ENCODE results near the gene LDLRAP1. TPM values are rescaled to one million over a fixed set of nuclear protein-coding genes. Genes with fewer than 3 reads are reported as not detected.

LDLRAP1 gene
- total RNA-seq, 1 donor from 2014 or later: 8.6 TPM

- no peaks in the 10 kb centered on the region for H3K36me3 Mint-ChIP-seq
- no peak overlapping the region for H3K4me3 Mint-ChIP-seq
- Histone ChIP-seq H3K27ac (no peak overlapping the region), H3K27me3 (peaks cover 68% of the 10 kb centered on the region), H2AFZ (replicated peaks) (no peak overlapping the region), H3K79me2 (ENCODE audit: low read depth) (no peaks in the 10 kb centered on the region), H3K36me3 (no peaks in the 10 kb centered on the region), H3F3A (ENCODE audit: low read depth) (peaks cover 10% of the 10 kb centered on the region), H3K9ac (no peak overlapping the region), H3K9me3 (ENCODE audit: low read depth) (no peaks in the 10 kb centered on the region), H4K20me1 (ENCODE audit: low read depth) (no peaks in the 10 kb centered on the region), H3K4me2 (no peak overlapping the region), H3K4me3 (no peak overlapping the region), H3K4me1 (no peaks in the 10 kb centered on the region)
- peaks cover 9% of the 10 kb centered on the region for H3K4me1 Mint-ChIP-seq
- H3K27me3 Mint-ChIP-seq (ENCODE audit: insufficient read depth, low read depth): peaks cover 26% of the 10 kb centered on the region
- no peak for DNase-seq (ENCODE audit: low spot score)
- H3K9me3 Mint-ChIP-seq: no peaks in the 10 kb centered on the region
- H3K27ac Mint-ChIP-seq: no peak overlapping the region
- no peak for TF ChIP-seq EZH2phosphoT487 (IDR thresholded peaks at IDR 0.05)
- TF ChIP-seq EZH2 (IDR thresholded peaks at IDR 0.05): no peak
- TF ChIP-seq, protein P1, sequence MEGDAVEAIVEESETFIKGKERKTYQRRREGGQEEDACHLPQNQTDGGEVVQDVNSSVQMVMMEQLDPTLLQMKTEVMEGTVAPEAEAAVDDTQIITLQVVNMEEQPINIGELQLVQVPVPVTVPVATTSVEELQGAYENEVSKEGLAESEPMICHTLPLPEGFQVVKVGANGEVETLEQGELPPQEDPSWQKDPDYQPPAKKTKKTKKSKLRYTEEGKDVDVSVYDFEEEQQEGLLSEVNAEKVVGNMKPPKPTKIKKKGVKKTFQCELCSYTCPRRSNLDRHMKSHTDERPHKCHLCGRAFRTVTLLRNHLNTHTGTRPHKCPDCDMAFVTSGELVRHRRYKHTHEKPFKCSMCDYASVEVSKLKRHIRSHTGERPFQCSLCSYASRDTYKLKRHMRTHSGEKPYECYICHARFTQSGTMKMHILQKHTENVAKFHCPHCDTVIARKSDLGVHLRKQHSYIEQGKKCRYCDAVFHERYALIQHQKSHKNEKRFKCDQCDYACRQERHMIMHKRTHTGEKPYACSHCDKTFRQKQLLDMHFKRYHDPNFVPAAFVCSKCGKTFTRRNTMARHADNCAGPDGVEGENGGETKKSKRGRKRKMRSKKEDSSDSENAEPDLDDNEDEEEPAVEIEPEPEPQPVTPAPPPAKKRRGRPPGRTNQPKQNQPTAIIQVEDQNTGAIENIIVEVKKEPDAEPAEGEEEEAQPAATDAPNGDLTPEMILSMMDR (IDR thresholded peaks at IDR 0.05): no peak
Observed at GRCh38 chr1:25611843-25612242, 68.4 kb downstream of the LDLRAP1 start.

DNA sequence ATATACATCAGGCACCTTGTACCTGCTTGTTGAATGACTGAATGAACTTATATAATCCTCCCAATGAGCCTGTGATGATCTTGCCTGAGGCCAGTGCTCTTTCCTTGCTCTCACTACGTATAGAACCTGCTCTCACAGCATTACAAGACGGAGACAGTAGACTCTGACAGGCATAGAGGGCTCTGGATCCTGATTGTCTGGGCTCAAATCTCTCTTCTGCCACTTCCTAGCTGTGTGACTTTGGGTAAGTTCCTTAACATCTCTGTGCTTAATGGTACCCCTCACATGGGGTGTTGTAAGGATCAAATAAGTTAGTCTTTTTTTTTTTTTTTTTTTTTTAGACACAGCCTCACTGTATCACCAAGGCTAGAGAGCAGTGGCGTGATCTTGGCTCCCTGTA lies 69.0 kb downstream of the LDLRAP1 start:
- Histone ChIP-seq H3K27ac (no peak overlapping the region), H3K4me3 (no peak overlapping the region), H4K20me1 (ENCODE audit: low read depth) (no peaks in the 10 kb centered on the region), H3K9ac (no peak overlapping the region), H3K9me3 (ENCODE audit: low read depth) (no peaks in the 10 kb centered on the region), H3K4me1 (no peaks in the 10 kb centered on the region), H3K27me3 (peaks cover 74% of the 10 kb centered on the region), H3F3A (ENCODE audit: low read depth) (peaks cover 10% of the 10 kb centered on the region), H3K4me2 (no peak overlapping the region), H2AFZ (replicated peaks) (no peak overlapping the region), H3K79me2 (ENCODE audit: low read depth) (no peaks in the 10 kb centered on the region), H3K36me3 (no peaks in the 10 kb centered on the region)
- no peak overlapping the region for H3K27ac Mint-ChIP-seq
- H3K9me3 Mint-ChIP-seq: no peaks in the 10 kb centered on the region
- peaks cover 9% of the 10 kb centered on the region for H3K4me1 Mint-ChIP-seq
- peaks cover 26% of the 10 kb centered on the region for H3K27me3 Mint-ChIP-seq (ENCODE audit: insufficient read depth, low read depth)
- no peak for TF ChIP-seq EZH2phosphoT487 (IDR thresholded peaks at IDR 0.05)
- TF ChIP-seq, protein P1 (IDR thresholded peaks at IDR 0.05): no peak
- TF ChIP-seq EZH2 (IDR thresholded peaks at IDR 0.05): no peak
- H3K36me3 Mint-ChIP-seq: no peaks in the 10 kb centered on the region
- no peak overlapping the region for H3K4me3 Mint-ChIP-seq
- DNase-seq (ENCODE audit: low spot score): no peak

DNA sequence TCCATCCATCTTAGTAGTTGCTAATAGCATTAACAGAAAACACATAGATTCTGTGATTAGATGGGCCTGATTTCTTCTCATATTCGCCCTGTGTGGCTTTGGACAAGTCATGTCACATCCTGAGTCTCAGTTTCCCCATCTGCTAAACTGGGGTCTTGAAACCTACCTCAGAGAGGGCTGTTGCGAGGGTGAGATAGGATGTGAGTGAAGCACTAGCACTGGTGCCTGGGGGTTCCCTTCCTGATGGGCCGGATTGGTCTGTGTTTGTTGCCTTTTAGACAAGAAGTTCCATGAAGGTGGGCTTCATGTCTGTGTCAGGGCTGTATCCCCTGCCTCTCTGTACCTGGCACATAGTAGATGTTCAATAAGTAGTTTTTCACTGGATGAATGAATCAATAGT lies 69.7 kb downstream of the LDLRAP1 start:
- DNase-seq (ENCODE audit: low spot score): no peak
- Histone ChIP-seq H3K9ac (no peak overlapping the region), H2AFZ (replicated peaks) (no peak overlapping the region), H3K27me3 (peaks cover 81% of the 10 kb centered on the region), H3K4me2 (no peak overlapping the region), H3F3A (ENCODE audit: low read depth) (peaks cover 14% of the 10 kb centered on the region), H4K20me1 (ENCODE audit: low read depth) (no peaks in the 10 kb centered on the region), H3K9me3 (ENCODE audit: low read depth) (no peaks in the 10 kb centered on the region), H3K79me2 (ENCODE audit: low read depth) (no peaks in the 10 kb centered on the region), H3K36me3 (no peaks in the 10 kb centered on the region), H3K27ac (no peak overlapping the region), H3K4me1 (peaks cover 6% of the 10 kb centered on the region), H3K4me3 (no peak overlapping the region)
- H3K9me3 Mint-ChIP-seq: no peaks in the 10 kb centered on the region
- peaks cover 30% of the 10 kb centered on the region for H3K27me3 Mint-ChIP-seq (ENCODE audit: insufficient read depth, low read depth)
- no peak for TF ChIP-seq EZH2 (IDR thresholded peaks at IDR 0.05)
- TF ChIP-seq, protein P1 (IDR thresholded peaks at IDR 0.05): no peak
- H3K36me3 Mint-ChIP-seq: no peaks in the 10 kb centered on the region
- peaks cover 10% of the 10 kb centered on the region for H3K4me1 Mint-ChIP-seq
- H3K4me3 Mint-ChIP-seq: no peak overlapping the region
- H3K27ac Mint-ChIP-seq: no peak overlapping the region
